ENCODE results near the gene FHAD1.

DNA sequence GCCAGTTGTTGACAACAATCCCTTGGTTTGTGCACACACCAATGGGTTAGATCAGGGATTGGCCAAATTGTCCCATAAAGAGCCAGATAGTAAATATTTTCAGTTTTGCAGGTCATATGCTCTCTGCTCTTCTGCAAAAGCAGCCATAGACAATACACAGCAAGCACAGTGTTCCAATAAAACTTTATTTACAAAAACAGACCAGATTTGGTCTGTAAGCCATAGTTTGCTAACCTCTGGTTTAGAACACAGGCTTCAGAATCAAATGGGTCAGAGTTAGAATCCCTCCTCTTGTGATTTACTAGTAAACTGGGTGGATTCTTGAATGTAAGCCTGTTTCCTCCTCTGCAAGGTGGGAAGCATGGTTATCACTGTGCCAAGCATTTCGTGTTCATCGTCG lies 97.4 kb downstream of the FHAD1 start:
- TF ChIP-seq, protein P1, sequence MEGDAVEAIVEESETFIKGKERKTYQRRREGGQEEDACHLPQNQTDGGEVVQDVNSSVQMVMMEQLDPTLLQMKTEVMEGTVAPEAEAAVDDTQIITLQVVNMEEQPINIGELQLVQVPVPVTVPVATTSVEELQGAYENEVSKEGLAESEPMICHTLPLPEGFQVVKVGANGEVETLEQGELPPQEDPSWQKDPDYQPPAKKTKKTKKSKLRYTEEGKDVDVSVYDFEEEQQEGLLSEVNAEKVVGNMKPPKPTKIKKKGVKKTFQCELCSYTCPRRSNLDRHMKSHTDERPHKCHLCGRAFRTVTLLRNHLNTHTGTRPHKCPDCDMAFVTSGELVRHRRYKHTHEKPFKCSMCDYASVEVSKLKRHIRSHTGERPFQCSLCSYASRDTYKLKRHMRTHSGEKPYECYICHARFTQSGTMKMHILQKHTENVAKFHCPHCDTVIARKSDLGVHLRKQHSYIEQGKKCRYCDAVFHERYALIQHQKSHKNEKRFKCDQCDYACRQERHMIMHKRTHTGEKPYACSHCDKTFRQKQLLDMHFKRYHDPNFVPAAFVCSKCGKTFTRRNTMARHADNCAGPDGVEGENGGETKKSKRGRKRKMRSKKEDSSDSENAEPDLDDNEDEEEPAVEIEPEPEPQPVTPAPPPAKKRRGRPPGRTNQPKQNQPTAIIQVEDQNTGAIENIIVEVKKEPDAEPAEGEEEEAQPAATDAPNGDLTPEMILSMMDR (IDR thresholded peaks at IDR 0.05) = no peak
- TF ChIP-seq EZH2 (IDR thresholded peaks at IDR 0.05; ENCODE audit: borderline replicate concordance, insufficient read depth, low read depth, low read length, poor library complexity, severe bottlenecking) = no peak
